ENCODE measurements around the gene CPT1A.
"Not testable (repeated sequence)": the region's sequence is repeated elsewhere in the genome, so short reads cannot be mapped to it uniquely, and the experiment has no call there.

Gene CPT1A

DNA sequence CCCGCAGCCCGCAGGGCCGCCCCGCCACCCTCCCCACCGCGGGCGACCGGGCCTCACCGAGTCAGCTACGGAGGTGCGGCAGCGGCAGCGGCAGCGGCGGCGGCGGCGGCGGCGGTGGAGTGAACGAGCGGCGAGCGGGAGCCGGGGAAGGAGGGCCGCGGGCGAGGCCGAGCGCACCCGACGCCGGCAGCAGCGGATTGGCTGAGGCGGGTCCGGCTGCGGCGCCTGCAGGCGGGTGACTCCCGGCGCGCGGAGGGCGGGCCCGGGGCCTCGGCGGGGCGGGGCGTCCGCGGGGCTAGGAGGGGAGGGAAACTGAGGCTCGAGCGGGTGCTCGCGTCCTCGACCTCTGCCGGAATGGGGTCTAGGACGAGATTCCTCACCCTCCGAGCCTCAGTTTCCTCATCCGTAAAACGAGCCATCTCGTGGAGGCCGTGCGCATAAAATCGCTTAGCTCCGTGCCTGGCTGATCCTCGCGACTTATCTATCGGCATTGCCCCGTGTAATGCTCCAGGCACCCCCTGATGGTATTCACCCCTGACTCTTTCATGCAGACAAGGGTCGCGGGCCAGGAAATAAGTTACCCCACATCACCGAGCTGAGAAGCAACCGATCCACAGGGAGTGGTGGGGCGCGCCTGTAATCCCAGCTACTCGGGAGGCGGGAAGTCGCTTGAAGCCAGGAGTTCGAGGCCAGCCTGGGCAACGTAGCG, at the start of gene CPT1A:
Gene CPT1A (minus strand): TSS at position 199 of the 709 bp plus-strand sequence. CDS start 26,442 bp downstream, outside the sequence.
- H3K4me1 Mint-ChIP-seq, result peaks cover 27 to 53% of the 10 kb centered on the region in 2 donors
- ATAC-seq (replicated peaks), result peak; percentile 40 to 50
- H3K27ac Mint-ChIP-seq, result peak within 1 kb of the TSS; percentile 73
- H3K27me3 Mint-ChIP-seq, result no peaks in the 10 kb centered on the region
- H3K36me3 Mint-ChIP-seq, result no peaks in the 10 kb centered on the region
- H3K9me3 Mint-ChIP-seq, result no peaks in the 10 kb centered on the region
- H3K4me3 Mint-ChIP-seq, result peak within 1 kb of the TSS; percentile 94 to 97
- DNase-seq, result peak; percentile 65

DNA sequence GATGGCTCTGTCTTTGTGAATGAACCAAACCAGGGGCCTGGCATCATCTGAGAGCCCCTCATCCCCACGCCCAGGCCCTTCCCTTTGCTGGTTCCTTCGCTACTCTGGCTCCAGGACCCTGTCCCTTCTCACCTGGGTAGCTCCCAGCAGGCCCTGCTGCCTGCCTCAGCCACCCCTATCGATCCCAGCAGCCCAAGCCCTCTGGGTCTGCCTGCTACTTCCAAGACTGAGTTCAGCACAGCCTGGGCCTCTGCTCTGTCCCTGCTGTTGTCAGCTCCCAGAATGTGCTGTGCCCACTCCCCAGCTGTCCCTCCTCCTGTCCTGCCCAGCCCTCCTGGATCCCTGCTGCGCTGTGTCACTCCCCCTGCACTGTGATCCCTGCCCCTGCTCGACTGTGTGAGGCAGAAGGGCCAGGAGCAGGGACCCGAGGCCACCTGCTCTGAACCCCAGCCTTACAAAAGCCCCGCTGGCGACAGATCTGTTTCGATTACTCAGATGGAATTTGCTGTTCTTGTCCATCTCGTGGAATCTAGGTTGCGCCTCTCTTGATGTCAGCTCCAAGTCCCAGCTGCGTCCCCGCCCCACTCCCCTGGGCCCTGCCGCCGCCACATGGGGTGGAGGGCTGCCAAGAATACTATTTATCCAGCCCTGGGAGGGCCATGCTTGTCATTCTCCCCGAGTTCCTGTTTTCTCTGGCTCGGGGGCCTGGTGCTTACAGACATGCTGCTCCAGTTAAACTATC, 48.9 kb upstream of the CPT1A start:
- DNase-seq (no peak), ATAC-seq (replicated peaks) (no peak)
- H3K27ac Mint-ChIP-seq, result peak overlapping the region; percentile 37
- H3K36me3 Mint-ChIP-seq, result peaks cover 27 to 31% of the 10 kb centered on the region in 2 donors
- H3K4me3 Mint-ChIP-seq, result no peak overlapping the region
- H3K9me3 Mint-ChIP-seq, result no peaks in the 10 kb centered on the region
- H3K27me3 Mint-ChIP-seq, result no peaks in the 10 kb centered on the region
- peaks cover 0 to 1% of the 10 kb centered on the region in 2 donors for H3K4me1 Mint-ChIP-seq

DNA sequence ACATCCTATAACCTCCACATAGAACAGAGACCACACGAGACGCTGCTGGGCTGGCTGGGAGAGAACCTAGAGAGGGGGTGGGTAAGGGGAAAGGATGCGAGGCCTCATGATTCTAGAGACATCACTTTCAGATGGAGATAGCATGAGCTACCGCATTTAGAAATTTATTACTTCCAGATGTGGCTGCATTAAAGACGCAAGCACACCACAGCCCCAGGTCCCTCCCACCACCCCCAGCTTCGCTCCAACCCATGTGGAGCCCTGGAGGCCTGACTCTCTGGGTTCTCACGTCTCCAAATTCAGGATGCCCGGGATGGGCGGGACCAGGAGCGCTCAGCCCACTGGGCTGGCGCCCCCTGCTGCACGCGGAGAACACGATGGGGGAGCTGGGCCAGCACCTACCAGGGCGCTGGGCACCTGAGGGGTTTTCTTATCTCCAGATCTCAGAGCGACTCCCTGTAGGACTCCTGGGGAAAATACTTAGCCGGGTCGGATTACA, 48.3 kb upstream of the CPT1A start:
- Mint-ChIP-seq H3K27me3 (no peaks in the 10 kb centered on the region), H3K4me3 (no peak overlapping the region), H3K4me1 (peaks cover 0 to 1% of the 10 kb centered on the region in 2 donors), H3K36me3 (peaks cover 27 to 31% of the 10 kb centered on the region in 2 donors), H3K9me3 (no peaks in the 10 kb centered on the region), H3K27ac (no peak overlapping the region)
- no peak for ATAC-seq (replicated peaks)
- no peak for DNase-seq

DNA sequence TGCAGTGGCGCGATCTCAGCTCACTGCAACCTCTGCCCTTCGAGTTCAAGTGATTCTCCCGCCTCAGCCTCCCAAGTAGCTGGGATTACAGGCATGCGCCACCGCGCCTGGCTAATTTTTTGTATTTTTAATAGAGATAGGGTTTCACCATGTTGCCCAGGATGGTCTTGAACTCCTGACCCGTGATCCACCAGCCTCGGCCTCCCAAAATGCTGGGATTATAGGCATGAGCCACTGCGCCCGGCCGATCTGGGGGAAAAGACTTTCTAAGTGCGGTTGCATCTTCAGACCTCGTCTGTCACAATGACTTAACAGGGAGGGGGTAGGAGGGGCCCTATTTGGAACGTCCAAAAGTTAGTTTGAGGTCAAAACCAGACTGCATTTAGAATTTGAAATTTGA, 43.1 kb upstream of the CPT1A start:
- not testable (repeated sequence) for H3K27me3 Mint-ChIP-seq; H3K9me3 Mint-ChIP-seq; ATAC-seq (replicated peaks); DNase-seq; H3K27ac Mint-ChIP-seq; H3K4me1 Mint-ChIP-seq; H3K4me3 Mint-ChIP-seq
- peaks cover 17 to 23% of the 10 kb centered on the region in 2 donors for H3K36me3 Mint-ChIP-seq

DNA sequence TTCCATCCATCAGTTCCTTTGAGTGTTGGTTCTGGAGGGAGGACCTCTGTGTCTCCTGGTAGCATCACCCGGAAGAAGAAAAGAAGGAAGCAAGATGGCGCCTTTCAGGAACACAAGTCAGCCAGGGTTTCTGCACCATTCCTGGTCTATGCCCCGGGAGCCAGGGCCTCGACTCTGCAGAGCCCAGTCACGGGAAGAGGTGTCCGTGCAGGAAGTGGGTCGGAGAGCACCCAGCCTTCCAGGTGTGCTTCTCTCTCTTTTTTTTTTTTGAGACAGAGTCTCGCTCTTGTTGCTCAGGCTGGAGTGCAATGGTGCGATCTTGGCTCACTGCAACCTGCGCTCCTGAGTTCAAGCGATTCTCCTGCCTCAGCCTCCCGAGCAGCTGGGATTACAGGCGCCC, 40.7 kb upstream of the CPT1A start:
- no peaks in the 10 kb centered on the region for H3K27me3 Mint-ChIP-seq
- no peak overlapping the region for H3K4me3 Mint-ChIP-seq
- H3K4me1 Mint-ChIP-seq, result peaks cover 2 to 13% of the 10 kb centered on the region in 2 donors
- ATAC-seq (replicated peaks) (no peak), DNase-seq (no peak)
- H3K36me3 Mint-ChIP-seq, result peaks cover 20 to 23% of the 10 kb centered on the region in 2 donors
- no peak overlapping the region for H3K27ac Mint-ChIP-seq
- H3K9me3 Mint-ChIP-seq, result no peaks in the 10 kb centered on the region

DNA sequence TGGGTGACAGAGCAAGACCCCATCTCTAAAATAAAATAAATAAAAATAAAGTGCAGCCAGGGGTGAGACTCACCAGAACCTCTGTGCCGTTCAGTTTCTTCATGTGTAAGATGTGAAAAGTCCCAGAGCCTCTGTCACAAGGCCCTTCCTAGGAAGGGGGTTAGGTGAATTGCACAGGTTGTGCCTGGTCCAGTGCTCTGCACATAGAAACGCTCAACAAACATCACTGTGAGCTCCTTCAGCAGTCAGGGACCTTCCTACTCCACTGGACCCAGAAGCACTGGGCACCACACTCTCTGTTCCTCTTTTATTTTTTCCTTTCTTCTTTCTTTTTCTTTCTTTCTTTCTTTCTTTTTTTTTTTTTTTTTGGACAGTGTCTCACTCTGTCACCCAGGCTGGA, 39.6 kb upstream of the CPT1A start:
- DNase-seq, result no peak
- peak; percentile 34 to 56 for ATAC-seq (replicated peaks)
- H3K27ac Mint-ChIP-seq, result no peak overlapping the region
- H3K27me3 Mint-ChIP-seq, result no peaks in the 10 kb centered on the region
- peaks cover 2 to 13% of the 10 kb centered on the region in 2 donors for H3K4me1 Mint-ChIP-seq
- no peak overlapping the region for H3K4me3 Mint-ChIP-seq
- H3K36me3 Mint-ChIP-seq, result peaks cover 17 to 19% of the 10 kb centered on the region in 2 donors
- no peaks in the 10 kb centered on the region for H3K9me3 Mint-ChIP-seq

DNA sequence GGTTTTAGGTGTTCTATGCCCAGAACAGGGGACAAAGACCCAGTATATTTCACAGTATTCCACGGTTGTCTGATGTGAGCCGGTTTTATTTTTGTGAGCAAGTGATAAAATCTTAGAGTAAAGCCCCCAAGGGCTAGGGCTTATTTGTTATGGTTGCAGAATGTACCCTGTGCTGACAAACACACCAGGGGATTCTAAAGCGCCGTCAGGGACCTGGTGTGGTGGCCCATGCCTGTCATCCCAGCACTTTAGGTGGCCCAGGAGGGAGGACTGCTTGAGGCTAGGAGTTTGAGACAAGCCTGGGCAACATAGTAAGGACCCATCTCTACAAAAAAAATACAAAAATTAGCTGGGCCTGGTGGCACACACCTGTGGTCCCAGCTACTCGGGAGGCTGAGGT, 39.1 kb upstream of the CPT1A start:
- no peak for DNase-seq
- Mint-ChIP-seq H3K36me3 (peaks cover 17 to 19% of the 10 kb centered on the region in 2 donors), H3K9me3 (no peaks in the 10 kb centered on the region), H3K27ac (no peak overlapping the region), H3K27me3 (no peaks in the 10 kb centered on the region), H3K4me3 (no peak overlapping the region), H3K4me1 (peaks cover 2 to 13% of the 10 kb centered on the region in 2 donors)
- ATAC-seq (replicated peaks), result no peak

DNA sequence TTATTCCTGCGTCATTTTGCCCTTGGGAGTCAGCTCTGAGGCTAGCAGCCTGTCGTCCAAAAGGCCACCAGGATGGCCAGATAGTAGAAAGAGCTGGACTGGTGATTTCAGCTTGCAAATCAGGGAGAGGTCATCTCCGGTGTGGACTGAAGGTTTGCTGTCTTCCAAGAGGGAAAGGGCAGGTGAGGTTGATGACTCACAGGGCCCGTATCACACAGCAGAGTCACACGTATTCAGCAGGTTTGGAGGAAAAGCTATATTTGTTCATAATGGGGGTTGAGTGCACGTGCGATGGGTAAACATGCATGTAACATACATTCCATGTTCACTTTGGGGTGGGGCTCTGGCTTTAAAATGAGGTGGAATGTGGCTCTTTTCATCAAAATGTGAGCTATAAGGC, 36.3 kb upstream of the CPT1A start:
- peaks cover 2 to 13% of the 10 kb centered on the region in 2 donors for H3K4me1 Mint-ChIP-seq
- no peak overlapping the region for H3K27ac Mint-ChIP-seq
- H3K36me3 Mint-ChIP-seq, result peaks cover 9 to 14% of the 10 kb centered on the region in 2 donors
- ATAC-seq (replicated peaks) (no peak), DNase-seq (no peak)
- no peaks in the 10 kb centered on the region for H3K9me3 Mint-ChIP-seq
- no peak overlapping the region for H3K4me3 Mint-ChIP-seq
- H3K27me3 Mint-ChIP-seq, result no peaks in the 10 kb centered on the region

DNA sequence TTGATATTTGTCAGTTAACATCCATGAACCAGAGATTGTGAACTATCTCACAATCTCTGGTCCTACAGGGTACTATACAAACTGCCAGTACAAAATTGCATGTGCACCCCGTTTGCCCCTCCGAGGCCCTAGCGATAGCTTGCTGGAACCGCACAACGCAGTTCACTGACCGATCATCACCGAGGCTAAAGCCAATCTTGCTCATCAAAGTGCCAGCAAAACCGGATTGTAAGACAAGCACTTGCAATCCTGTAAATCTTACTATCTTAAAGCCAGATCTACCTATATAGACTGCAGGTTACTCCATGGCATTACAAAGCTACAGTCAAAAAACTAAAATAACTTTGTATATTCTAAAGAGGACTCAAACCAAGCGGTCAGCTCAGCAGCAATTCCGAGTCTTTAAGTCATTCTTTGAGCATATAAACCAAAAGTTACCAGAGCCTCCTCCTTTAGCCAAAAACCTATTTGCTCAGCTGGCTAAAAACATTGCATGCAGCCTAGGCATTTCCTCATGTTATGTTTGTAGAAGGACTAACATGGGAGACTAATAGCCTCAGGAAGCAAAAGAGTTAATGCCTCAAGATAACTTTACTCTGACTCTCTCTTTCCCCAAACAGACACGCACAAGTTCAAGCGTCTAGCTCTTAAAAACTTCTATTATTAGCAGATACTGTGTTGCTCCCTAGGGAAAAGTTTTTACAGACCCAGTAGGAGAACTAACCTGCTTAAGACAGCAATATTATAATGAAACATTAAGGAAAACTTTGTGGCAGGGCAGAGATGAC, 30.7 kb upstream of the CPT1A start:
- H3K4me3 Mint-ChIP-seq, result no peak overlapping the region
- peaks cover 0 to 2% of the 10 kb centered on the region in 2 donors for H3K36me3 Mint-ChIP-seq
- no peak overlapping the region for H3K27ac Mint-ChIP-seq
- DNase-seq, result no peak
- H3K4me1 Mint-ChIP-seq, result peaks cover 10 to 15% of the 10 kb centered on the region in 2 donors
- peaks cover 15 to 25% of the 10 kb centered on the region in 2 donors for H3K27me3 Mint-ChIP-seq
- ATAC-seq (replicated peaks), result no peak
- H3K9me3 Mint-ChIP-seq, result no peaks in the 10 kb centered on the region

DNA sequence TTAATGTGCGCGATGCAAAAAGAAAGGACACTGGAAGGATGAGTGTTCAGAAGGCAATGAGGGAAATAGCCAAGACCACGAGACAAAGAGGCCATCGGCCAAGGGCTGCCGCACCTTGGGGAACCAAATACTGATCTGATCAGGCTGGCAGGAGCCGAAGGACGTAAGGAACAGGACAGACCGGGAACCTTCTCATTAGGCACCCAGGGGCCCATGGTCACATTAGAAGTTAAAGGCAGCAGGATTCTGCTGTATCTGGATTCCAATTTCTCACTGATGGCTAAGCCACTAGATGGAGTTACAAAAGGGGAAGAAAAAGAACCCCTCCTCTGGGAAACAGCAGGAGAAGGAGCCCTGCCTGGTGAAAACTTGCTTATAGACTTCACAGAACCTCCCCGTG, 28.8 kb upstream of the CPT1A start:
- no peak overlapping the region for H3K27ac Mint-ChIP-seq
- H3K4me1 Mint-ChIP-seq, result peaks cover 10 to 15% of the 10 kb centered on the region in 2 donors
- H3K9me3 Mint-ChIP-seq, result no peaks in the 10 kb centered on the region
- no peak for ATAC-seq (replicated peaks)
- H3K4me3 Mint-ChIP-seq, result peak overlapping the region; percentile 77 to 89
- H3K27me3 Mint-ChIP-seq, result peaks cover 15 to 25% of the 10 kb centered on the region in 2 donors
- DNase-seq, result no peak
- H3K36me3 Mint-ChIP-seq, result peaks cover 0 to 2% of the 10 kb centered on the region in 2 donors

DNA sequence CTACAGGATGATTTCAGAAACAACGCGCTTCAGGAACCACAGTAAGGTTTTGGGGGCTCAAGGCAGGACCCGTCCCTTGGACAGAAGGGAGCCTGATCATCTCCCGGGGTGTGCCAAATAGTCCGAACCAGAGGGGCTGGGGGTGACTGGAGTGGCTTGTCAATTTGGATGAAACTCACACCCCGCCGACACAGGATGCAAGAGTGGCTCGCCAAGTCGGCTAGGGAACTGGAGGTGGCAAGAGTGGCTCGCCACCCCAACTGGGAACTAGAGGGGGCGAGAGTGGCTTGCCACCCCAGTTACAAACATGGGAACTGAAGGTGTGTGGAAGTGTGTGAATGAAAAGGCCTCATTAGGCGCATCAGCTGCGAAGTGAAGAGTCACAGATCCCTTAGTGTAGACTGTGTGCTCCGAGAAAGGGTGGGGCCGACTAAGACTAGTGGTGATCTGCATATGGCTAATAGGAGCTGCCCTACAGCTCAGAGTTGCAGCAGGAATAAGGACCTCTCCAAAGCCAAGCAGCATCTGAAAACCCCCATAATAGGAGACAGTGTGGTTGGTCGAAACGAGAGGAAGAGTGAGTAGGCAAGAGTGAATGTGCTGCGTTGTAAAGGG, 26.6 kb upstream of the CPT1A start:
- no peak overlapping the region for H3K4me3 Mint-ChIP-seq
- peaks cover 10 to 15% of the 10 kb centered on the region in 2 donors for H3K4me1 Mint-ChIP-seq
- peaks cover 15 to 25% of the 10 kb centered on the region in 2 donors for H3K27me3 Mint-ChIP-seq

DNA sequence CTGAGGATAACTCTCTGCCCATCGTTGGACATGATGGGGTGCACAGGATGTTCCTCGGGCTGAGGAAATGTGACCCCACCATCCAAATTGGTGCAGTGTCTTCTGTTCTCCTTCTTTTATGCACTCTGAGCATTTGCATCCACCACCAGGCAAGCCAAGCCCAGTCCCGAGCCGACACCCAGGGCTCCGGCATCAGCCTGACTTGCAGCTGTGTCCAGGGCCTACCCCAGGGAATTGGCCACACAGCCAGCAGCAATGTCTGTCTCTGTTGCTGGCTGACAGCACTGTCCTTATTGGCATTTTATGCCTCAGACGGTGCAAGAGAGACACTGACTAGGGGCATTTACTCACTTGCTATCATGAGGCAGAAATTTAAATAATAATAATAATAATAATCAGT, 25.4 kb upstream of the CPT1A start:
- peaks cover 15 to 25% of the 10 kb centered on the region in 2 donors for H3K27me3 Mint-ChIP-seq
- H3K9me3 Mint-ChIP-seq, result peaks cover 0 to 2% of the 10 kb centered on the region in 2 donors
- no peak for DNase-seq
- no peak overlapping the region for H3K4me3 Mint-ChIP-seq
- ATAC-seq (replicated peaks), result no peak
- peaks cover 7 to 11% of the 10 kb centered on the region in 2 donors for H3K36me3 Mint-ChIP-seq
- no peak overlapping the region for H3K27ac Mint-ChIP-seq
- peaks cover 10 to 15% of the 10 kb centered on the region in 2 donors for H3K4me1 Mint-ChIP-seq

More for the DNA sequence above, 26.6 kb upstream of the CPT1A start:
- no peak for DNase-seq
- H3K9me3 Mint-ChIP-seq, result peaks cover 0 to 1% of the 10 kb centered on the region in 2 donors
- H3K27ac Mint-ChIP-seq, result no peak overlapping the region
- no peak for ATAC-seq (replicated peaks)
- H3K36me3 Mint-ChIP-seq, result peaks cover 3 to 10% of the 10 kb centered on the region in 2 donors

DNA sequence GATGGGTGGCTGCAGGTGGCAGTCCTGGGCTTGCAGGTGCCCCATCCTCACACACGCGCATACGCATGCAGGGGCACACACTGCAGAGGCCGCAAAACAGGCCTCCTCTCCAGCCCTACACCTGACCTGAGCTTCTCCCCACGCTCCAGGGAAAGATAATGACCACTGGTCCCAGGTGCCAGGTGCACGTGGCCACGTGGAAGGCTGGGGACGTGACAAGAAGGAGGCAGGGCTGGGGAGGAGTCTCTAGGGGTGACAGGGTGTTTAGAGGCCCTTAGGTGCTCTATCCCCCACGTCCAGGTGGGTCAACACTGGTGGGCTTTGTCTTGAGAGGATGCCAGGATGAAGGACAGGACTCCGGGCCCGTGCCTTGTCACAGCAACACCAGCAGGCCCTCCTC, 23.5 kb upstream of the CPT1A start:
- peaks cover 0 to 2% of the 10 kb centered on the region in 2 donors for H3K9me3 Mint-ChIP-seq
- no peak overlapping the region for H3K4me3 Mint-ChIP-seq
- peaks cover 15 to 21% of the 10 kb centered on the region in 2 donors for H3K27me3 Mint-ChIP-seq
- peaks cover 10 to 12% of the 10 kb centered on the region in 2 donors for H3K4me1 Mint-ChIP-seq
- H3K27ac Mint-ChIP-seq, result no peak overlapping the region
- peaks cover 7 to 11% of the 10 kb centered on the region in 2 donors for H3K36me3 Mint-ChIP-seq
- DNase-seq, result no peak
- ATAC-seq (replicated peaks), result no peak
